HG03039 (cell line): ENCODE measurements around the gene PAPSS2.
"Not testable (repeated sequence)": the region's sequence is repeated elsewhere in the genome, so short reads cannot be mapped to it uniquely, and the experiment has no call there.

Source experiments
- ATAC-seq: cut with Tn5 transposase; IDR thresholded peaks from one replicate; pipeline ENCODE4 v1.9.1; 2021; ENCODE audit warnings: mild to moderate bottlenecking, moderate library complexity; ENCODE audit not compliant: unreplicated experiment

PAPSS2 gene

DNA sequence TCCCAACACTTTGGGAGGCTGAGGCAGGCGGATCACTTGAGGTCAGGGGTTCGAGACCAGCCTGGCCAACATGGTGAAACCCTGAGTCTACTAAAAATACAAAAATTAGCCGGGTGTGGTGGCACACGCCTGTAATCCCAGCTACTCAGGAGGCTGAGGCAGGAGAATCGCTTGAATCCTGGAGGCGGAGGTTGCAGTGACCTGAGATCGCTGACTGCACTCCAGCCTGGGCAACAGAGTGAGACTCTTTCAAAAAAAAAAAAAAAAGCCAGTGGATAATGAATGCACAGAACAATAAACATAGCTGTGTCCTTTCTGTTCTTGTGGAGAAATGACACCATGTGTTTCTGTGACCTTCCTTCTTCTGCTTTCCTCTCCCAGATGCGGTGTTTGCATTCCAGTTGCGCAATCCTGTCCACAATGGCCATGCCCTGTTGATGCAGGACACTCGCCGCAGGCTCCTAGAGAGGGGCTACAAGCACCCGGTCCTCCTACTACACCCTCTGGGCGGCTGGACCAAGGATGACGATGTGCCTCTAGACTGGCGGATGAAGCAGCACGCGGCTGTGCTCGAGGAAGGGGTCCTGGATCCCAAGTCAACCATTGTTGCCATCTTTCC is 83.4 kb downstream of the PAPSS2 start:
- ATAC-seq, result not testable (repeated sequence)

DNA sequence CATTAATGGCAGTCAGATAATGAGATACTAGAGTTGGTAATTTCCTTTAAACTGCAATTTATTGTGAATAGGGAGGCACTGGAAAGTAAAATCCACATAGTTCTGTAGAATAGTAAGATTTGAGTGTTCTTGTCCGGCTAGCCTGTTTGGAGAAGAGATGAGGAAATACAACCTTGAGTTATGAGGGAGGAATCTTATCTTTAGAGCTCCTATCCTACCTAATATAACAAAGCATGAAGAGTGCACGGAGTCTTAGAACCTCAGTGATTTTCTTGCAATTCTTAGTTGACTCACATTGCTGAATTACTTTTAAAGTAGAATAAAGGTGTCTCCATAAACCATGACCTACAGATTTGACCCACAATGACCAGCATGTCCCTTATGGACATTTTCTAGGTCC is 84.9 kb downstream of the PAPSS2 start:
- no peak for ATAC-seq

DNA sequence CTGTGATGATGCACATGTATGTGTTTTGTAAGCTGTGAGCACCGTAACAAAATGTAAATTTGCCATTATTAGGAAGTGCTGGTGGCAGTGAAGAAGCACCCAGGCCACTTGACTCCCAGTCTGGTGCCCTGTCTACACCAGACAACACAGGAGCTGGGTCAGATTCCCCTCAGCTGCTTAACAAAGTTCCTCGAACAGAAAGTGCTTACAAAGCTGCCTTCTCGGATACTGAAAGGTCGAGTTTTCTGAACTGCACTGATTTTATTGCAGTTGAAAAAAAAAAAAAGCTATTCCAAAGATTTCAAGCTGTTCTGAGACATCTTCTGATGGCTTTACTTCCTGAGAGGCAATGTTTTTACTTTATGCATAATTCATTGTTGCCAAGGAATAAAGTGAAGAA is 87.2 kb downstream of the PAPSS2 start:
- ATAC-seq, result no peak

DNA sequence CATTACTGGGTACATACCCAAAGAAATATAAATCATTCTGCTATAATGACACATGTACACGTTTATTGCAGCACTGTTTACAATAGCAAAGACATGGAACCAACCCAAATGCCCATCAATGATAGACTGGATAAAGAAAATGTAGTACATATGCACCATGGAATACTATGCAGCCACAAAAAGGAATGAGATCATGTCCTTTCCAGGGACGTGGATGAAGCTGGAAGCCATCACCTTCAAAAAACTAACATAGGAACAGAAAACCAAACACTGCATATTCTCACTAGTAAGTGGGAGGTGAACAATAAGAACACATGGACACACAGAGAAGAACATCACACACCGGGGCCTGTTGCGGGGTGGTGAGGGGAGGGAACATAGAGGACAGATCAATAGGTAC is 88.6 kb downstream of the PAPSS2 start:
- ATAC-seq, result not testable (repeated sequence)

DNA sequence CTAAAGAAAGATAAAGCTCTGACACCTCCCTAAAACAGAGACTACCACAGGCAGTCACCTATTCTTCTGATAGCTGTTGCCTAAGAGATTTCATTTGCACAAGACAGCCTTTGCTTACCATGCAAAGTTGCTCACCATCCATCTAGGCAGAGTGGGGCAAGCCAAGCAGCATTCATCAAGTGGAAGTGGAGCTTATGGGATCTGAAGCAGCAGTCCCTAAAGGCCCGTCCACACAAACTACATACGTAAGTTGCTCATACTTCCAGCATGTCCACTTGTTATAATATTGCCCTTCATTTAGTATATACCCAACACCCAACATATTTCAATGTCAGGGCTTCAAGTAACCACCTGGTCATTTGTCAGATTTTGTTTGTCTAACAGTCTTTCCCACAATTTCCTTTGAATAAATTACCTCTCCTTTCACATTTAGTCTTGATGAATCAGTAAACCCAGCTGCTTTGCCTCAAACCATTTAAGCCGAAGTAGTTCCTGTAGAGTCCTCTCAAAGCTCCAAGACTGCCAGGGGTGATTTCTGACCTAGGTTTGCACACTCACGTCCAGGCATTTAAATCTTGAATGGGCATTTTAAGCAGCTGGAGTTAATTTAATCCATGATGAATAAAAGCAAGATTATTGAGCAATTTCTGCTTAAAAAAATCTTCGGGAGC is 90.5 kb downstream of the PAPSS2 start:
- no peak for ATAC-seq

DNA sequence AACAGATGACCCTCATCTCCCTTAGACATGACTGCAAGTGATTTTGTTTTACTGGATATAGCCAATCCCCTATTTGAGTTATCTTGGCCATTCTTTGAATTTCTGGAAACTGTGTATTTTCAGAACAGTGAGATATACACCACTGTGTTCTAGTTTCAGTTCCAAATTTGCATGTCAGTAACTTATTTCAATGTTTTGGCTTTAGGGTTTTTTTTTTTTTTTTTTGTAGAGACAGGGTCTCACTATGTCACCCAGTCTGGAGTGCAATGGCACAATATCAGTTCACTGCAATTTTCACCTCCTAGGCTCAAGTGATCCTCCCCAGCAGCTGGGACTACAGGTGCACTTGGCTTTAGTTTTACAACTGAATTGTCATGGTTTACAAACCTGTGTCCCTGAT is 91.1 kb downstream of the PAPSS2 start:
- no peak for ATAC-seq

DNA sequence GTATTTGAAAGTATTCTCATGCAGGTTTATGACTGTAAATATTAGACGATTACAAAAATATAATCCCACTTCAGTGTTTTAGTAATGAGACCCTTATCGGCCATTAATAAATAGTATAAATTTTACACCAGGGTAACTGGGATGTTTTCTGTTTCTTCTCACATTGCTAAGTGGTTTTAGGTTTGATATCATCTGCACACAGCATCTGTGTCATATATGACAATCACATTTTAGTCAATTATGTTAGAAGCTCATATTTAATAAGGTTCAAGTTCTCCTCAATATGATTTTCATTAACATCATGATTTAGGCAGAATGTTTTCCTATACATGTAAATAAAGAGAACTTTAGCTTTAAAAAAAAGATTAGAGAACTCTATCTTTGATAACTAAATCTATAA is 91.6 kb downstream of the PAPSS2 start:
- ATAC-seq, result no peak

DNA sequence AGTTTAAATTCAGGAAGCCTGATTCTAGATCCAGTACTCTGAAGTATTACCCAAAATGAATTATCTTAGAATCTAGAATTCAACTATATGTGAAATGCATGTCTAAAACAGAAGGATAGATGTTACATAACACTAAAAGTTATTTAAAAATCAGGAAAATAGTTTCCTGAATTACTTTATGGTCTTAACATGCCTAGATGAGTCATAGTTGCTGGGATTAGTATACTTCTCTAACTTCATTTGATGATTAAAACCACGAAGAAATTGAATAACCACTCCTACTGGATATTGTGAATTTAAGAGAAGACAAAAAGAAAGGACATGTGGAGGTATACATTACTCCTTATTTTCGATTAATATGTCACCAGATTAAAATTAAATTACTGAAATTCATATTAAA is 92.9 kb downstream of the PAPSS2 start:
- ATAC-seq, result no peak

DNA sequence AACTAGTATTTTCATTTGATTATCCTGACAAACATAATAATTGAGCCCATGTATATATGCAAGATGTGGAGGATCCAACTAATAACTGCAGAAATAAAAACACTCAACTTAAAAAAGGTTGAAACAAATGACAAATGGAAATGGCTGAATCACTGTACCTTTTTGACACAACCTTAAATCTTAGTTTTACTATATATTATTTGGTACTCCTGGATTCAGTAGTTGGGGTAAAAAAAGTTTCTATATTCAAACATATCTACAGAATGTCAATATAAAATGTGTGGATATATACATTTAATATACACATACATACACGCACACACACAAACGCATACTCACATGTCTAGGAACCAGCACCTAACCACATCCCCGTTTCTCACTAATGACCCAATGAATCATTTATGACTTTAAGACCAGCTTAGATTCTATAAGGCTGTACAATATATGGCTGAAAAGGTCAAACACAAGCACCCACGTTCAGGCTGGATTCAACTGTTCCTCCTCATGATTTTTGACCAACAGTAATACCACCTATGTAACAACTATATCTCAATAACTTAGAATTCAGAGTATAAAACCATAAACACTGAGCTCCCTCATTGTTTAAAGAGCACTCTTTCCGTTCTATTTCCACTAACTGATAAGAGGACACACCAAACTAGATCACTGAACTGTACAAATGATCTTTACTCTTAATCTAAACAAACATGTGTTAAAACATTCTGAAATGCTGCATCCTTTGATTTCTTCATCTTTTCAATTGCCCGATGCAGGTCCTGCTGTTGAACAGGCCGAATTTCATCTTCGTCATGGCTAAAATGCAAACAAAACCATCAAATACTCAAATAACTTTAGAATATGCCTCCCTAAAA is 94.6 kb downstream of the PAPSS2 start:
- no peak for ATAC-seq

DNA sequence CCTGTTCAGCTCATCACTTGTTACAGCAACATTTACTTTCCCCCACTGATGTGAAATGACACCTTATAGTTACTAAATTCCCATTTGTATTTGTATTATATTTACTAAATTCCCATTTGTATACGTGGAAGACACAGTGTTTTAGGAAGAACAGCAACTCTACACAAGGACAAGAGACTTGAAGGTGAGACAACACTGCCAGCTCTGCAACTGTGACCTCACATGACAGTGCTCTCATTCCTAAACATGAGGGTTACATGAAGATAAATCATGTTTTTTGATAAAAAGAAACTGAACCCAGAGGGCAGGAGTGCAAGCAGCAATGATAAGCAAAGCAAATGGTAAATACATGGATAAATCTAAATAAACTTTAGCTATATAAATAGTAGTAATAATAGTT is 98.0 kb downstream of the PAPSS2 start:
- ATAC-seq, result no peak

DNA sequence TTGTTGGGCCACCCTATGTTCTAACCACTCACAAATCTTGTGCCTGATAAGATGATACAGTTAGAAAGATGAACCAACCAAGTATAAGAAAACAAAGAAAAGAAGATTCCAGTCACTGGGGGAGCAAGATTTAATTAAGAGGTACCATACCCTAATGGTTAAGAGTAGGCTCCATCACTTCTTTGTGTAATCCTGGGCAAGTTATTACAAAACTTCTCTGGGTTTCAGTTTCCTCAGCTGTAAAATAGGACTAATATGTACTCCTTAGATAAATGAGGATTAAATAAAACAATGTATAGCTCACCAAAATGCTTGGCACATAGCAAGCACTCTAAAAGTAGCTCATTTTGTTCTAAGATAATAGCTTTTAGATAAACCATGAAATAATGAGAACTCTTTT is 99.9 kb downstream of the PAPSS2 start:
- ATAC-seq, result no peak

DNA sequence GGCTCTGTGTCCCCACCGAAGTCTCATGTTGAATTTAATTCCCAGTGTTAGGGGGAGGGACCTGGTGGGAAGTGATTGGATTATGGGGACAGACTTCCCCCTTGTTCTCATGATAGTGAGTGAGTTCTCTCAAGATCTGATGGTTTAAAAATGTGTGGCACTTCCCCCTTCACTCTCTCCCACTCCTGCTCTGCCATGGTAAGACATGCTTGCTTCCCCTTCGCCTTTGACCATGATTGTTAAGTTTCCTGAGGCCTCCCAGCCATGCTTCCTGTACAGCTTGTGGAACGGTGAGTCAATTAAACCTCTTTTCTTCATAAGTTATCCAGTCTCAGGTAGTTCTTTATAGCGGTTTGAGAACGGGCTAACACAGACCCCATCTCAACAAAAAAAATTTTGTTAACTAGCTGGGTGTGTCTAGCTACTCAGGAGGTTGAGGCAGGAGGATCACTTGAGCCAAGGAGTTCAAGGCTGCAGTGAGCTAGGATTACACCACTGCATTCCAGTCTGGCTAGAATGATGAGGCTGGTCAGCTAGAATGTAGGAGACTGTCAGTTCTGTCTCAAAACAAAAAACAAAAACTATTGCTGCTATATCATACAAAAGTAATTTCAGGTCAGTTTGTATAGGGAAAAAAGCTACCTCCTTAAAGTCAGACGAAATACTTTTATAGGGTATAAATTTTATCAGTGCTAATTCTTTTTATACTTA is 100.7 kb downstream of the PAPSS2 start:
- ATAC-seq, result no peak

DNA sequence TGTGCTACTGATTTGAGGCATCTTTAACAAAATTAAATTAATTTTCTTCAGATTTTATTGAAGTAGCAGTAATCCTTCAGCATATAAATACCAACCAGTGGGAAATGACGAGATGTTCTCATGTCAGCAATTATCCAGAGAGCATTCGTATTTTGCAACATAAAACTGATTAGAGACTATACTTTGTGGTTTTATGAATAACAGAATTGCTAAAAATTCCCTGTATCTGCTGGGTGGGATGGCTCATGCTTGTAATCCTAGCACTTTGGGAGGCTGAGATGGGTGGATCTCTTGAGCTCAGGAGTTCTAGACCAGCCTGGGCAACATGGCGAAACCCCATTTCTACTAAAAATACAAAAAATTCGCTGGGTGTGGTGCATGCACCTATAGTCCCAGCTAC is 101.5 kb downstream of the PAPSS2 start:
- ATAC-seq, result no peak

DNA sequence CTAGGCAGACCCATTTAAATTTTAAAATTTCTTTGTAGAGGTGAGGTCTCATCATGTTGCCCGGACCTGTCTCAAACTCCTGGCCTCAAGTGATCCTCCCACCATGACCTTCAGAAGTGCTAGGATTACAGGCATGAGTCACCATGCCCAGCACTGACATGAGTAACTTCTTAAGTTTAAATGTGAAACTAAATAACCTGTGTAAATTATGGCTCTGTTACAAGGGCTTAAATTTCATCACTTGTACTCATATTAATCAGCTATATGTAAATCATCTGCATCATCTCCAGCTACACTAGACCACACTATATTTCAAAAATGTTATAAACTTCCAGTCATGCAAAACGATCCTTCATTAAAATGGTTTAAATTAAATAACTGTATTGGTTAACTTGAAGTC is 102.2 kb downstream of the PAPSS2 start:
- ATAC-seq, result peak; percentile 59

DNA sequence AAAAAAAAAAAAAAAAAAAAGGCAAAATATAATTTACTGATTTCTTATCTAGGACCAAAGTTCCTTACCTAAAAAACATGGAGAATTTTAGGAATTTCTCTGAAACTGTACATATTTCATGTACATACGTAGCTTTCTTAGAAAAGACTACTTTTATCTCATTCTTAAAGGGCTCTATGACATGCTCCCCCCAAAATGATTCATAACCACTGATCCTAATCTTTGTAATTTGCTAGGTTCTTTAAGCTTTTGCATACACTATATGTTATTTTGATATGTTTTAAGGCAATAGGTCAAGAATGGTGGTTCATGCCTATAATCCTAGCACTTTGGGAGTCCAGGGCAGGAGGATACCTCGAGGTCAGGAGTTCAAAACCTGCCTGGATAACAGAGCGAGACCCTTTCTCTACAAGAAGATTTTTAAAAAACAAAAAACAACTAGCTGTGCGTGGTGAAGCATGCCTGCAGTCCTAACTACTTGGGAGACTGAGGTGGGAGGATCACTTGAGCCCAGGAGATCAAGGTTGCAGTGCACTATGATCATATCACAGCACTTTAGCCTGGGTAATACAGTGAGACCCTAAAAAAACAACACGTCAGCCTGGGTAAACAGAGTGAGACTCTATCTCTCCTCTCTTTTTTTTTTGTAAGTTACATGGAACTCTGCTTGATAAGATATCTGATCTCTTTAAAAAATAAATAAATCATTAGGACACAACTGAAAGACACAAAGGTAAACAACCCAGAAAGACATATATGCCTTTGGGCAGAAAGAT is 103.6 kb downstream of the PAPSS2 start:
- no peak for ATAC-seq

DNA sequence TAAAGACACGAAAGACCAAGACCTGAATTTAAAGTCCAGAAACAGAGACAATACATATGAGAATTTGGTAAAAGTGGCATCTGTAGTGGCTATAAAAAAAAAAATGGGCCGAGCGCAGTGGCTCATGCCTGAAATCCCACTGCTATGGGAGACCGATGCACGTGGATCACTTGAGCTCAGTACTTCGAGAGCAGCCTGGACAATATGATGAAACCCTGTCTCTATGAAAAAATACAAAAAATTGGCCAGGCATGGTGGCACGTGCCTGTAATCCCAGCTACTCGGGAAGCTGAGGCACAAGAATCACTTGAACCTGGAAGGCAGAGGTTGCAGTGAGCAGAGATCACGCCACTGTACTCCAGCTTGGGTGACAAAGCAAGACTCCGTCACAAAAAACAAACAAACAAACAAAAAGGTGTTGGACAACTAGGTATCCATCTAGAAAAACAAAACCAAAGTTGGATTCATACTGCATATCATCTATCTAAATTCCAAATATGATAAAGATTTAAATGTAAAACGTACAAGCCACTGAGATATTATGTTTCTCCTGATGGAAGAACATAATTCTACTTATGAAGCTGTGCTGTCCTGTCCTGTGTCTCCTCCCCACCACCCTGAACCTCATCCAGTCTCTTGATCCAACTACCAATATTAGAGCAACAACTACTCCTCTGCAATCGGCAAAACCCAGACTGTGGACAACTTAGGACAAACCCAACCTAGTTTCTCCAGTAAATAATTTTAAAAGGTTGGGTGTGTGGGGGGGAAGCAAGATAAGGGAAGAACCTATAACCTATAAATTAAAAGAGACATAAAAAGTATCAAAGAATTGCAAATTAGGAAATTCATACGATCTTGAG is 104.6 kb downstream of the PAPSS2 start:
- ATAC-seq, result no peak

DNA sequence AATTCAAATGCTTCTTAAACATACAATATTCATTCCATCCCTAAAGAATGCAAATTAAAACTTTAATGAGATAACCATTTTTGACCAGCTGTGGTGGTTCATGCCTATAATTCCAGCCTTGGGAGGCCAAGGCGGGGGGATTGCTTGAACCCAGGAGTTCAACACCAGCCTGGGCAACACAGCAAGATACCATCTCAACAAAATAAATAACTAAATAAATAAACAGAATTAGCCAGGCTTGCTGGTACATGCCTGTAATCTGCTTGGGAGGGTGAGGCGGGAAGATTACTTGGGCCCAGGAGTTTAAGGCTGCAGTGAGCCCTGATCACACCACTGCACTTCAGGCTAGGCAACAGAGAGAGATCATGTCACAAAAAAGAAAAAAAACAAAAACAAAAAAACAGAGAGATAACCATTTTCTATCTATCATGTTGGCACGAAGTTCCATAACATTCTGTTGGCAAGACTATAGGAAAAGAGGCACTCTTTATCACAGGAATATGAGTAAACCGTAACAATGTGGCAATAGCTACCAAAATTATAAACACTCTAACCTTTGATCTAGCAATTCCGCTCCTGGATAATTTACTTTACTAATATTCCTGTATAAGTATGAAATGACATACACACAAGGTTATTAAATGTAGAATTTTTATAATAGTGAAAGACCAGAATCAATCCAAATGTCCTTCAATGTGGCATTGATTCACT is 106.1 kb downstream of the PAPSS2 start:
- ATAC-seq, result no peak

DNA sequence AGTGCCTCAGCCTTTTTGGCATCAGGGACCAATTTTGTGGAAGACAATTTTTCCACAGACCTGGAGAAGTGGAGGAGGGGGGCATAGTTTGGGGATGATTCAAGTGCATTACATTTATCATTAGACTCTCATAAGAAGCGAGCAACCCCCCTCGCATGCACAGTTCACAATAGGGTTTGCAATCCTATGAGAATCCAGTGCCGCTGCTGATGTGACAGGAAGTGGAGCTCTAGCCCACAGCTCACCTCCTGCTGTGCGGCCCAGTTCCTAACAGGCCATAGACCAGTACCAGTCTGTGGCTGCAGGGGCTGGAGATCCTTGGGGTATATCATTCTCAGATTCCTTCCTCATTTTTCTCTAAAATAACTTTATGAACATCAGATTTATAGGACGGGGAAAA is 107.6 kb downstream of the PAPSS2 start:
- ATAC-seq, result no peak

DNA sequence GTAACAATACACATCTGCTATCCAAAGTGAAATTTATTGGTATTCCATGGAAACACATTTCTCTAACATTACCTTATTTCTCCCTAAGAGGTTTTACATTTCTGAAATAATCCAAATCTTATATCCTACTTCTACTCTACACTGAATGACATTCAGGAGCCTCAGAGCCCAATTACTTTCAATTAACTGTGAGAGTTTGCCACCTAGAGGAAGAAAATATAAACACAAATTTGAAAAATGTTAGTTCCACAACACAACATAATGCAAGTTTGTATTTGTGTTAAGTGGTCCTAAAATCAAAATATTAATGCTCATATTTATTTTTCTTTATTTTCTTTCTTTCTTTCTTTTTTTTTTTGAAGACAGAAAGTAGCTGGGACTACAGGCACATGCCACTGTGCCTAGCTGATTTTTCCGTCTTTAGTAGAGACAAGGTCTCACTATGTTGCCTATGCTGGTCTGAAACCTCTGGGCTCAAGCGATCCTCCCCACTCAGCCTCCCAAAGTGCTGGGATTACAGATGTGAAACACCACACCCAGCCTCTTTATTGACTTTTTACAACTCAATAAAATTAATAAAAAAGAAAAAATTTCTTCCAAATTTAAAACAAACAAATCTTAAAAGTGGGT is 112.3 kb downstream of the PAPSS2 start:
- ATAC-seq, result no peak
